ENCODE data around the gene RNF10. TPM values are rescaled to one million over a fixed set of nuclear protein-coding genes. Genes with fewer than 3 reads are reported as not detected.
"Not testable (repeated sequence)": the region's sequence is repeated elsewhere in the genome, so short reads cannot be mapped to it uniquely, and the experiment has no call there.

Gene RNF10
- total RNA-seq, 1 donor from 2014 or later: 181 TPM

- Histone ChIP-seq H3K36me3 (ENCODE audit: insufficient read depth, low read length) (no peaks in the 10 kb centered on the region), H3K4me3 (ENCODE audit: insufficient read depth, low read depth, low read length) (peak within 1 kb of the TSS; percentile 85), H3K4me1 (ENCODE audit: insufficient read depth, low read length) (peaks cover 9% of the 10 kb centered on the region), H3K79me2 (ENCODE audit: insufficient read depth, low read length) (peaks cover 8% of the 10 kb centered on the region), H3K27me3 (ENCODE audit: insufficient read depth, low read length) (no peaks in the 10 kb centered on the region), H3K4me2 (ENCODE audit: low read length) (peak within 1 kb of the TSS; percentile 90), H3K9ac (ENCODE audit: low read length) (peak within 1 kb of the TSS; percentile 92), H3K9me3 (ENCODE audit: insufficient read depth, low read depth, low read length) (no peaks in the 10 kb centered on the region), H2AFZ (ENCODE audit: low read depth, low read length) (peak within 1 kb of the TSS; percentile 80), H3K27ac (ENCODE audit: low read depth, low read length) (peak within 1 kb of the TSS; percentile 96), H4K20me1 (ENCODE audit: insufficient read depth, low read length) (no peaks in the 10 kb centered on the region)
- Mint-ChIP-seq H3K4me1 (ENCODE audit: low read depth, unreplicated experiment) (peaks cover 9% of the 10 kb centered on the region), H3K4me3 (ENCODE audit: unreplicated experiment) (peak within 1 kb of the TSS; percentile 100), H3K36me3 (ENCODE audit: low read depth, unreplicated experiment) (no peaks in the 10 kb centered on the region), H3K9me3 (ENCODE audit: unreplicated experiment) (no peaks in the 10 kb centered on the region), H3K27me3 (ENCODE audit: low read depth, unreplicated experiment) (no peaks in the 10 kb centered on the region), H3K27ac (ENCODE audit: unreplicated experiment) (peak within 1 kb of the TSS; percentile 98)
- TF ChIP-seq CTCF (IDR thresholded peaks at IDR 0.05; ENCODE audit: insufficient read depth, low read depth, low read length) (no peak), EZH2 (IDR thresholded peaks at IDR 0.05; ENCODE audit: insufficient read depth, low read length) (no peak)
- FAIRE-seq (no peak), DNase-seq (ENCODE audit: low read depth) (peak; percentile 72)
Measured at GRCh38 chr12:120528861-120529525, 5.2 kb upstream of the RNF10 start, which contains the start of gene COQ5. COQ5 (minus strand) TSS chr12:120529158; CDS start chr12:120529141, 17 bp downstream.

GRCh38 chr12:120529641-120530417, 4.3 kb upstream of the RNF10 start:
- Histone ChIP-seq H3K27ac (ENCODE audit: low read depth, low read length) (peak overlapping the region; percentile 96), H2AFZ (ENCODE audit: low read depth, low read length) (peak overlapping the region; percentile 80), H3K79me2 (ENCODE audit: insufficient read depth, low read length) (peaks cover 14% of the 10 kb centered on the region), H3K9ac (ENCODE audit: low read length) (peak overlapping the region; percentile 92), H3K9me3 (ENCODE audit: insufficient read depth, low read depth, low read length) (no peaks in the 10 kb centered on the region), H3K4me2 (ENCODE audit: low read length) (peak overlapping the region; percentile 90), H3K4me1 (ENCODE audit: insufficient read depth, low read length) (peaks cover 9% of the 10 kb centered on the region), H3K36me3 (ENCODE audit: insufficient read depth, low read length) (no peaks in the 10 kb centered on the region), H4K20me1 (ENCODE audit: insufficient read depth, low read length) (peaks cover 2% of the 10 kb centered on the region), H3K27me3 (ENCODE audit: insufficient read depth, low read length) (no peaks in the 10 kb centered on the region), H3K4me3 (ENCODE audit: insufficient read depth, low read depth, low read length) (peak overlapping the region; percentile 85)
- no peaks in the 10 kb centered on the region for H3K36me3 Mint-ChIP-seq (ENCODE audit: low read depth, unreplicated experiment)
- TF ChIP-seq CTCF (IDR thresholded peaks at IDR 0.05; ENCODE audit: insufficient read depth, low read depth, low read length) (peak; percentile 3), EZH2 (IDR thresholded peaks at IDR 0.05; ENCODE audit: insufficient read depth, low read length) (no peak)
- peak overlapping the region; percentile 100 for H3K4me3 Mint-ChIP-seq (ENCODE audit: unreplicated experiment)
- FAIRE-seq (no peak), DNase-seq (ENCODE audit: low read depth) (peak; percentile 42)
- no peaks in the 10 kb centered on the region for H3K9me3 Mint-ChIP-seq (ENCODE audit: unreplicated experiment)
- H3K4me1 Mint-ChIP-seq (ENCODE audit: low read depth, unreplicated experiment): peaks cover 9% of the 10 kb centered on the region
- H3K27me3 Mint-ChIP-seq (ENCODE audit: low read depth, unreplicated experiment): no peaks in the 10 kb centered on the region
- H3K27ac Mint-ChIP-seq (ENCODE audit: unreplicated experiment): peak overlapping the region; percentile 98

GRCh38 chr12:120530418-120530761, 3.8 kb upstream of the RNF10 start:
- H3K79me2 ChIP-seq (ENCODE audit: insufficient read depth, low read length): peaks cover 20% of the 10 kb centered on the region
- not testable (repeated sequence) for H3K36me3 Mint-ChIP-seq (ENCODE audit: low read depth, unreplicated experiment); H3K27ac ChIP-seq (ENCODE audit: low read depth, low read length); H3K4me3 Mint-ChIP-seq (ENCODE audit: unreplicated experiment); H3K36me3 ChIP-seq (ENCODE audit: insufficient read depth, low read length); H3K27ac Mint-ChIP-seq (ENCODE audit: unreplicated experiment); H3K4me3 ChIP-seq (ENCODE audit: insufficient read depth, low read depth, low read length); H2AFZ ChIP-seq (ENCODE audit: low read depth, low read length); H4K20me1 ChIP-seq (ENCODE audit: insufficient read depth, low read length); H3K4me1 Mint-ChIP-seq (ENCODE audit: low read depth, unreplicated experiment); H3K27me3 ChIP-seq (ENCODE audit: insufficient read depth, low read length); FAIRE-seq; H3K9ac ChIP-seq (ENCODE audit: low read length); DNase-seq (ENCODE audit: low read depth); H3K27me3 Mint-ChIP-seq (ENCODE audit: low read depth, unreplicated experiment); H3K9me3 ChIP-seq (ENCODE audit: insufficient read depth, low read depth, low read length); H3K9me3 Mint-ChIP-seq (ENCODE audit: unreplicated experiment)
- H3K4me1 ChIP-seq (ENCODE audit: insufficient read depth, low read length): peaks cover 12% of the 10 kb centered on the region
- H3K4me2 ChIP-seq (ENCODE audit: low read length): peak overlapping the region; percentile 90
